Upper lobe of left lung (tissue), 6 donors: Measurements from ENCODE around the gene SIGLEC12. TPM values are rescaled to one million over a fixed set of nuclear protein-coding genes. Genes with fewer than 3 reads are reported as not detected.
A peak's percentile ranks its signal among the peaks of the same experiment; 100 is the strongest.

ENCODE experiments used
- ATAC-seq, 2 donors: fragments of 200-7000 bp; cut with Tn5 transposase; one replicate each; pipeline ENCODE4 v1.9.1; 2022; ENCODE audit warnings: mild to moderate bottlenecking in 2 of 2, moderate library complexity in 2 of 2; ENCODE audit not compliant: low FRiP score in 2 of 2
- DNase-seq, 2 donors: peaks; one replicate each; pipeline ENCODE4 v3.0.0-alpha.2; 2019 to 2020
- H3K27ac ChIP-seq, 4 donors: fragments of 200-600 bp; sonication (generic); one replicate each; pipeline ENCODE4 v1.5.1; 2016 to 2019
- H3K27me3 ChIP-seq, 4 donors: fragments of 200-600 bp; sonication (generic); one replicate each; pipeline ENCODE4 v1.5.1; 2017 to 2019
- H3K36me3 ChIP-seq, 4 donors: fragments of 200-600 bp; sonication (generic); one replicate each; pipeline ENCODE4 v1.5.1; 2016 to 2019
- H3K4me1 ChIP-seq, 4 donors: fragments of 200-600 bp; sonication (generic); one replicate each; pipeline ENCODE4 v1.5.1; 2018 to 2019
- H3K4me3 ChIP-seq, 4 donors: fragments of 200-600 bp; sonication (generic); one replicate each; pipeline ENCODE4 v1.5.1; 2017 to 2019; ENCODE audit warnings: mild to moderate bottlenecking in 2 of 4, moderate library complexity in 1 of 4
- H3K9me3 ChIP-seq, 4 donors: fragments of 200-600 bp; sonication (generic); one replicate each; pipeline ENCODE4 v1.5.1; 2018 to 2019
- POLR2AphosphoS5 ChIP-seq, 2 donors: sonication (generic); formaldehyde crosslinking; IDR thresholded peaks; one replicate each; pipeline ENCODE4 v1.5.1; 2017; ENCODE audit warnings: antibody characterized with exemption in 2 of 2
- WGBS, 2 donors: methylation state at CpG; one replicate each; pipeline ENCODE4 v1.1.5; 2017 to 2018; 5-methylcytosine and 5-hydroxymethylcytosine counted together
- small RNA-seq, 4 donors: library from RNA; depleted of rRNA; stranded (forward); fragments of <200 nt; gene quantifications; one replicate each; pipeline ENCODE3, GENCODE V24; 2016
- total RNA-seq, 6 donors: library from RNA; depleted of rRNA in 4 of 6; stranded (reverse); fragments of >200 nt in 4 of 6; gene quantifications; one replicate each; pipeline versions ENCODE4 v1.1.0 to v1.2.1, GENCODE V29; 2016 to 2021
- TF ChIP-seq, protein P1 (sequence below), 6 experiments: fragments of 450-650 bp in 4 of 6; fragments of 200-600 bp in 2 of 6; sonication (generic) in 2 of 6; IDR thresholded peaks; one replicate each; pipeline ENCODE4 v1.5.1; 2016 to 2019; ENCODE audit warnings: antibody characterized with exemption in 6 of 6
- donor health status: DM: no; HTN: no; CAD: no; lungs with moderate emphysema.
- donor health status: DM: no; HTN: yes; CAD: no; lungs with severe emphysema.

Gene SIGLEC12
- total RNA-seq, 6 donors from 2014 or later = 0.30 to 4.5 (median 3.3) TPM; not detected in 1

DNA sequence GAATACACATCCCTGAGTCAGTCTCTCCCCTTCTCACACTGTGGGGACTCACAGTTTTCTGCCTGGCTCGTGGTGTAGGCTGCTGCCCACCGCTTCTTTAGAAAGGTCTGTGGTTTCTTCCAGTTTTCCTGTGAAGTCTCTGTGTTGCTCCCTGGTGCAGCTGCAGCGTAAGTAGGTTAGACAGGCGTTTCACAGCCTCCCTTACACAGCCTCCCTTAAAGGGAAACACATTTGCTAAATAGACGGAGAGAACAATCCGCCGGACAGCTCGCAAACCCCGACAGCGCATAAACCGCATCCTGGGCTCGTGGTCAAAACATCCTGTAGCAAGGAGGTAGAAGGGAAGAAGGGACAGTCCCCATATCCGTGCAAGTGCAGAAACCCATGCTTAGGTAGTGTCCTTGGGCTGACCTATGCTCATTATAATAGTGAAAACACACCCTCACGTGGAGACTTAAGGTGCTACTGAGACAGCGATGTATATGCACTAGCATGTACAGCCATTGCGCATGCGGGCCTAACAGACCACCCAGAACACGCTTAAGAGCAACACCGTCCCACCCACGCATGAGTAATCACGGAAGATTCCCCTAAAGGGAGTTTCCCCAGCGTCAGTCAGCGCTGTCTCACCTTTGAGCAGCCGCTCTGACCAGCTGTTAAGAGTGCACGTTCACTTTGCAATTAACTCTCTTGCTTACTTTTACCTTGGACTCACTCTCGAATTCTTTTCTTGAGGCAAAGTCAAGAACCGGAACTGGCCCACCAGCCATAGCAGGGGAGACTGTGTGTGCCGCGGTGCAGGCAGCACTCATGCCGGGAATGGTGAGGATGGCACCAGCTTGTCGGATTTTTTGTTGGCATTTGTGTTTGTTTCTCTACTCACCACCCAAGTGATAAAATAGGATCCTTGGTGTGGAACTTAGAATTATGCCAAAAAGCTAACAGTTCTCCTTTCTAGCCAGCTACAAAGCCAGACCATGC lies 59.9 kb downstream of the SIGLEC12 start:
- WGBS, 2 donors = 50 to 72% methylated on average over 30 to 31 of the region's 31 CpGs
- DNase-seq (peak in 1 of 2 donors; percentile 49), ATAC-seq (peak; percentile 31 to 66)
- Histone ChIP-seq H3K27ac (peak overlapping the region in 1 of 4 donors; percentile 59), H3K27me3 (no peaks in the 10 kb centered on the region), H3K36me3 (no peaks in the 10 kb centered on the region), H3K4me3 (peak overlapping the region in 2 of 4 donors; percentile 9 to 13), H3K9me3 (no peaks in the 10 kb centered on the region), H3K4me1 (peaks cover 0 to 11% (median 0%) of the 10 kb centered on the region in 4 donors)
- TF ChIP-seq, protein P1, sequence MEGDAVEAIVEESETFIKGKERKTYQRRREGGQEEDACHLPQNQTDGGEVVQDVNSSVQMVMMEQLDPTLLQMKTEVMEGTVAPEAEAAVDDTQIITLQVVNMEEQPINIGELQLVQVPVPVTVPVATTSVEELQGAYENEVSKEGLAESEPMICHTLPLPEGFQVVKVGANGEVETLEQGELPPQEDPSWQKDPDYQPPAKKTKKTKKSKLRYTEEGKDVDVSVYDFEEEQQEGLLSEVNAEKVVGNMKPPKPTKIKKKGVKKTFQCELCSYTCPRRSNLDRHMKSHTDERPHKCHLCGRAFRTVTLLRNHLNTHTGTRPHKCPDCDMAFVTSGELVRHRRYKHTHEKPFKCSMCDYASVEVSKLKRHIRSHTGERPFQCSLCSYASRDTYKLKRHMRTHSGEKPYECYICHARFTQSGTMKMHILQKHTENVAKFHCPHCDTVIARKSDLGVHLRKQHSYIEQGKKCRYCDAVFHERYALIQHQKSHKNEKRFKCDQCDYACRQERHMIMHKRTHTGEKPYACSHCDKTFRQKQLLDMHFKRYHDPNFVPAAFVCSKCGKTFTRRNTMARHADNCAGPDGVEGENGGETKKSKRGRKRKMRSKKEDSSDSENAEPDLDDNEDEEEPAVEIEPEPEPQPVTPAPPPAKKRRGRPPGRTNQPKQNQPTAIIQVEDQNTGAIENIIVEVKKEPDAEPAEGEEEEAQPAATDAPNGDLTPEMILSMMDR (IDR thresholded peaks at IDR 0.05) = no peak
- peak in 1 of 2 donors; percentile 13 for TF ChIP-seq POLR2AphosphoS5 (IDR thresholded peaks at IDR 0.05)

Small RNA genes lying within 50 kb of the gene (small RNA-seq; reads per million reads assigned to genes)
- gene AC020914.3 = 0 reads per million in 4 donors
- 0 reads per million in 4 donors for gene AC020914.5

Other genes starting within 250 kb of the SIGLEC12 start
- gene IGLON5, start 190.2 kb downstream of the SIGLEC12 start, total RNA-seq = under 1 TPM in 2 of 6 donors, not detected in 4; 0.09 to 0.10 TPM
- 10 to 100 TPM in 1 of 6 donors, 1 to 10 TPM in 4, under 1 TPM in 1; 0.76 to 13.6 (median 2.8) TPM for gene VSIG10L, start 159.7 kb downstream of the SIGLEC12 start, total RNA-seq
- 100 to 1,000 TPM in 1 of 6 donors, 10 to 100 TPM in 5; 59.7 to 102 (median 86.6) TPM for gene ETFB, start 135.4 kb downstream of the SIGLEC12 start, total RNA-seq
- 1 to 10 TPM in 2 of 6 donors, under 1 TPM in 1, not detected in 3; 0.89 to 3.0 (median 1.7) TPM for gene CLDND2, start 132.8 kb downstream of the SIGLEC12 start, total RNA-seq
- gene NKG7, start 129.1 kb downstream of the SIGLEC12 start, total RNA-seq = 10 to 100 TPM in 2 of 6 donors, 1 to 10 TPM in 4; 3.4 to 25.8 (median 9.7) TPM
- under 1 TPM in 1 of 6 donors, not detected in 5; 0.29 TPM for gene LIM2, start 113.8 kb downstream of the SIGLEC12 start, total RNA-seq
- gene C19orf84, start 111.2 kb downstream of the SIGLEC12 start, total RNA-seq = 1 to 10 TPM in 1 of 6 donors, under 1 TPM in 2, not detected in 3; 0.34 to 2.0 (median 0.40) TPM
- 10 to 100 TPM; 13.2 to 76.5 (median 16.9) TPM for gene SIGLEC10, start 84.2 kb downstream of the SIGLEC12 start, total RNA-seq
- gene SIGLEC8, start 43.3 kb downstream of the SIGLEC12 start, total RNA-seq = 1 to 10 TPM in 3 of 6 donors, under 1 TPM in 3; 0.78 to 4.2 (median 1.8) TPM
- gene CEACAM18, start 23.3 kb downstream of the SIGLEC12 start, total RNA-seq = not detected
- gene SIGLEC6, start 29.9 kb upstream of the SIGLEC12 start, total RNA-seq = 1 to 10 TPM in 3 of 6 donors, not detected in 3; 7.2 to 7.9 (median 7.8) TPM
- gene ZNF175, start 69.5 kb upstream of the SIGLEC12 start, total RNA-seq = 10 to 100 TPM in 4 of 6 donors, 1 to 10 TPM in 2; 5.3 to 23.3 (median 12.0) TPM
- gene SIGLEC5, start 128.6 kb upstream of the SIGLEC12 start, total RNA-seq = 1 to 10 TPM in 3 of 6 donors, under 1 TPM in 1, not detected in 2; 0.46 to 9.4 (median 5.7) TPM
- gene SIGLEC14, start 145.0 kb upstream of the SIGLEC12 start, total RNA-seq = 10 to 100 TPM in 4 of 6 donors, 1 to 10 TPM in 1, not detected in 1; 5.0 to 44.6 (median 22.3) TPM
- 100 to 1,000 TPM in 1 of 6 donors, 10 to 100 TPM in 4, 1 to 10 TPM in 1; 6.2 to 157 (median 19.7) TPM for gene SPACA6, start 191.5 kb upstream of the SIGLEC12 start, total RNA-seq
- 1 to 10 TPM in 2 of 6 donors, under 1 TPM in 1, not detected in 3; 0.30 to 1.9 (median 1.8) TPM for gene HAS1, start 222.2 kb upstream of the SIGLEC12 start, total RNA-seq